HCT116 (cell line): ENCODE data around the gene SLC44A1. TPM values are rescaled to one million over a fixed set of nuclear protein-coding genes. Genes with fewer than 3 reads are reported as not detected.

Source experiments
- ATAC-seq: fragments of 200-7000 bp; cut with Tn5 transposase; 2 replicates; pipeline ENCODE4 v1.9.1; 2020; ENCODE audit warnings: mild to moderate bottlenecking, moderate library complexity
- BruUV-seq: library from RNA; stranded (reverse); fragments of 400-500 nt; replicated peaks from 2 replicates; lab custom pipeline; 2021; lab: Mats Ljungman, UMichigan
- CTCF ChIA-PET: fragments of 300-600 bp; sonication (Branson Sonifier 250); formaldehyde crosslinking; loops from one replicate; lab custom pipeline; 2021; ENCODE audit warnings: antibody characterized with exemption; lab: Charles Lee
- POLR2A ChIA-PET: fragments of 300-600, 350-600 bp; sonication (Branson Sonifier 250); formaldehyde crosslinking; loops from one replicate; lab custom pipeline; 2021; ENCODE audit warnings: antibody characterized with exemption; lab: Charles Lee
- RAD21 ChIA-PET, 2 experiments: fragments of 300-600 bp; sonication (Branson Sonifier 250); formaldehyde crosslinking; loops; one replicate each; lab custom pipeline; 2023; ENCODE audit warnings: low total read pairs in 2 of 2; ENCODE audit not compliant: uncharacterized antibody in 2 of 2, unreplicated experiment in 2 of 2, low non-redundant PET in 1 of 2; lab: Charles Lee
- DNase-seq: peaks from one replicate; pipeline ENCODE4 v3.0.0-alpha.2; 2010; ENCODE audit warnings: low read depth, low spot score
- H2AFZ ChIP-seq: fragments of 200-600 bp; shearing (Covaris generic), sonication (generic); 2 replicates; pipeline ENCODE4 v1.6.1; 2017; ENCODE audit warnings: low read depth, mixed run types, mixed read lengths, antibody characterized with exemption, low read length; ENCODE audit not compliant: poor library complexity, severe bottlenecking
- H3K27ac ChIP-seq: 2 replicates; pipeline ENCODE4 v1.5.1; 2012; ENCODE audit warnings: low read depth, low read length
- H3K27me3 ChIP-seq: fragments of 200-600 bp; sonication (generic); 2 replicates; pipeline ENCODE4 v1.6.1; 2016; ENCODE audit warnings: mixed run types, low read length, mixed read lengths; ENCODE audit not compliant: insufficient read depth
- H3K36me3 ChIP-seq, 2 experiments: fragments of 200-500 bp in 1 of 2; fragments of 200-600 bp in 1 of 2; sonication (Bioruptor generic) in 1 of 2; sonication (generic) in 1 of 2; 2 replicates each; pipeline versions ENCODE4 v1.5.1 to v1.6.1; 2014 to 2016; ENCODE audit warnings: low read length in 2 of 2, inconsistent platforms in 1 of 2, mixed read lengths in 1 of 2, mixed run types in 1 of 2; ENCODE audit not compliant: insufficient read depth in 2 of 2, control insufficient read depth in 1 of 2
- H3K4me1 ChIP-seq, 2 experiments: fragments of 200-600 bp in 1 of 2; sonication (generic) in 1 of 2; 2 replicates each; pipeline versions ENCODE4 v1.5.1 to v1.6.1; 2012 to 2017; ENCODE audit warnings: low read length in 2 of 2, inconsistent platforms in 1 of 2, mild to moderate bottlenecking in 1 of 2, mixed read lengths in 1 of 2, mixed run types in 1 of 2, moderate library complexity in 1 of 2; ENCODE audit not compliant: insufficient read depth in 2 of 2, control insufficient read depth in 1 of 2
- H3K4me2 ChIP-seq: fragments of 200-600 bp; sonication (generic); 2 replicates; pipeline ENCODE4 v1.6.1; 2017; ENCODE audit warnings: mixed run types, low read length, mixed read lengths
- H3K4me3 ChIP-seq, 2 experiments: fragments of 200-600 bp in 1 of 2; sonication (generic) in 1 of 2; replicated peaks in 1 of 2; 2 replicates each; pipeline ENCODE4 v1.5.1; 2011 to 2016; ENCODE audit warnings: low read length in 2 of 2, control low read depth in 1 of 2, low read depth in 1 of 2, mild to moderate bottlenecking in 1 of 2, mixed read lengths in 1 of 2, mixed run types in 1 of 2
- H3K79me2 ChIP-seq: fragments of 200-600 bp; sonication (generic); 2 replicates; pipeline ENCODE4 v1.6.1; 2017; ENCODE audit warnings: mild to moderate bottlenecking, mixed run types, low read length, moderate library complexity, mixed read lengths; ENCODE audit not compliant: insufficient read depth
- H3K9ac ChIP-seq: fragments of 200-600 bp; sonication (generic); 2 replicates; pipeline ENCODE4 v1.6.1; 2016; ENCODE audit warnings: low read length, mixed read lengths
- H3K9me2 ChIP-seq: fragments of 200-600 bp; sonication (generic), shearing (Covaris generic); 2 replicates; pipeline ENCODE4 v1.6.1; 2017; ENCODE audit warnings: mixed run types, mild to moderate bottlenecking, moderate library complexity; ENCODE audit not compliant: insufficient read depth
- H3K9me3 ChIP-seq, 2 experiments: fragments of 200-500 bp in 1 of 2; fragments of 200-600 bp in 1 of 2; sonication (Bioruptor generic) in 1 of 2; sonication (generic) in 1 of 2; 2 replicates each; pipeline ENCODE4 v1.6.1; 2014 to 2017; ENCODE audit warnings: low read length in 2 of 2, mixed read lengths in 2 of 2, inconsistent platforms in 1 of 2, low read depth in 1 of 2, mild to moderate bottlenecking in 1 of 2, mixed run types in 1 of 2, moderate library complexity in 1 of 2; ENCODE audit not compliant: control insufficient read depth in 1 of 2, insufficient read depth in 1 of 2
- H4K20me1 ChIP-seq: fragments of 200-600 bp; sonication (generic), shearing (Covaris generic); 2 replicates; pipeline ENCODE4 v1.6.1; 2017; ENCODE audit warnings: mixed run types, mild to moderate bottlenecking, moderate library complexity; ENCODE audit not compliant: insufficient read depth
- EZH2 ChIP-seq: fragments of 200-600 bp; sonication (generic); IDR thresholded peaks from 2 replicates; pipeline ENCODE4 v1.6.1; 2017; ENCODE audit warnings: antibody characterized with exemption, mixed run types
- FOSL1 ChIP-seq: IDR thresholded peaks from 2 replicates; pipeline ENCODE4 v1.6.1; 2012; ENCODE audit warnings: low read depth
- intact Hi-C: fragments of 100-400 bp; cut with micrococcal nuclease; formaldehyde crosslinking; loops from 2 replicates; pipeline ENCODE4 v1.10.0; 2022
- total RNA-seq: library from RNA; stranded (reverse); gene quantifications from one replicate; pipeline ENCODE4 v1.2.1, GENCODE V29; 2021; ENCODE audit not compliant: unreplicated experiment

Gene SLC44A1
- total RNA-seq, 1 experiment from 2014 or later: 44.1 TPM

- intact Hi-C loops: no loop called here
- ChIA-PET RAD21 (no interaction called here), POLR2A (no interaction called here), CTCF (no interaction called here)
- no peaks in the 10 kb centered on the region for H4K20me1 ChIP-seq
- H3K4me1 ChIP-seq: peaks cover 0 to 15% of the 10 kb centered on the region in 2 experiments; a peak in 3 of 4 replicates
- H3K9me2 ChIP-seq: no peaks in the 10 kb centered on the region
- no peak overlapping the region for H2AFZ ChIP-seq
- no peaks in the 10 kb centered on the region for H3K36me3 ChIP-seq
- BruUV-seq: TSS peak; percentile 62
- ATAC-seq: no peak
- H3K9me3 ChIP-seq: no peaks in the 10 kb centered on the region
- no peak overlapping the region for H3K27ac ChIP-seq
- H3K4me3 ChIP-seq: peak overlapping the region; percentile 81 to 93
- no peak for DNase-seq
- peak overlapping the region; percentile 79 for H3K9ac ChIP-seq
- peaks cover 57% of the 10 kb centered on the region for H3K79me2 ChIP-seq
- H3K27me3 ChIP-seq: no peaks in the 10 kb centered on the region
- H3K4me2 ChIP-seq: peak overlapping the region; percentile 83
- TF ChIP-seq EZH2: no peak
Observed at GRCh38 chr9:105449081-105449480, 204.6 kb downstream of the SLC44A1 start.

- H3K4me1 ChIP-seq: peaks cover 0 to 15% of the 10 kb centered on the region in 2 experiments; a peak in 3 of 4 replicates
- H3K79me2 ChIP-seq: peaks cover 88% of the 10 kb centered on the region
- H3K9me2 ChIP-seq: no peaks in the 10 kb centered on the region
- H4K20me1 ChIP-seq: no peaks in the 10 kb centered on the region
- H3K9ac ChIP-seq: no peak overlapping the region
- no peaks in the 10 kb centered on the region for H3K36me3 ChIP-seq
- no peak overlapping the region for H3K4me3 ChIP-seq
- intact Hi-C loops: no loop called here
- no peak for TF ChIP-seq FOSL1
- ChIA-PET CTCF (no interaction called here), RAD21 (no interaction called here), POLR2A (no interaction called here)
- no peak overlapping the region for H3K4me2 ChIP-seq
- ATAC-seq (no peak), DNase-seq (no peak)
- no peak overlapping the region for H3K27ac ChIP-seq
- BruUV-seq: no TSS peak
- no peak overlapping the region for H2AFZ ChIP-seq
- no peaks in the 10 kb centered on the region for H3K27me3 ChIP-seq
- H3K9me3 ChIP-seq: no peaks in the 10 kb centered on the region
Observed at GRCh38 chr9:105452185-105452584, 207.7 kb downstream of the SLC44A1 start.
